Measurements from ENCODE around the gene VAMP1.

VAMP1 gene

GRCh38 chr12:6423267-6424007, 47.0 kb downstream of the VAMP1 start:
- Histone ChIP-seq H4K20me1 (ENCODE audit: control insufficient read depth, insufficient read depth, low read depth, low read length) (no peaks in the 10 kb centered on the region), H3K4me1 (ENCODE audit: control insufficient read depth, low read length) (peaks cover 55% of the 10 kb centered on the region), H3K9me2 (replicated peaks; ENCODE audit: control insufficient read depth, low read length) (no peaks in the 10 kb centered on the region), H3K4me3 (ENCODE audit: low read length) (peak overlapping the region; percentile 60), H3K27me3 (ENCODE audit: control insufficient read depth, low read length) (peaks cover 3% of the 10 kb centered on the region; the same call in 1 of the 2 replicates), H3F3A (ENCODE audit: control insufficient read depth, insufficient read depth) (peaks cover 42% of the 10 kb centered on the region), H3K79me2 (ENCODE audit: control insufficient read depth, low read length) (no peaks in the 10 kb centered on the region), H3K9me3 (ENCODE audit: control insufficient read depth, insufficient read depth, low read length) (no peaks in the 10 kb centered on the region), H3K36me3 (ENCODE audit: control insufficient read depth, low read length) (no peaks in the 10 kb centered on the region), H3K27ac (ENCODE audit: low read depth, low read length) (peak overlapping the region; percentile 98), H3K4me2 (ENCODE audit: low read length) (peak overlapping the region; percentile 90)
- no peak for TF ChIP-seq EZH2phosphoT487 (IDR thresholded peaks at IDR 0.05; ENCODE audit: borderline replicate concordance, low read length)
- TF ChIP-seq CTCF (IDR thresholded peaks at IDR 0.05; ENCODE audit: low read depth, low read length, poor library complexity, severe bottlenecking): peak; percentile 87

GRCh38 chr12:6420364-6420763, 50.1 kb downstream of the VAMP1 start:
- H3K4me1 ChIP-seq (ENCODE audit: control insufficient read depth, low read length): peaks cover 35% of the 10 kb centered on the region
- H3K4me2 ChIP-seq (ENCODE audit: low read length): no peak overlapping the region
- no peaks in the 10 kb centered on the region for H3K36me3 ChIP-seq (ENCODE audit: control insufficient read depth, low read length)
- H3K79me2 ChIP-seq (ENCODE audit: control insufficient read depth, low read length): no peaks in the 10 kb centered on the region
- TF ChIP-seq EZH2phosphoT487 (IDR thresholded peaks at IDR 0.05; ENCODE audit: borderline replicate concordance, low read length) (no peak), CTCF (IDR thresholded peaks at IDR 0.05; ENCODE audit: low read depth, low read length, poor library complexity, severe bottlenecking) (no peak)
- H3K27me3 ChIP-seq (ENCODE audit: control insufficient read depth, low read length): peaks cover 3% of the 10 kb centered on the region
- no peak overlapping the region for H3K4me3 ChIP-seq (ENCODE audit: low read length)
- H4K20me1 ChIP-seq (ENCODE audit: control insufficient read depth, insufficient read depth, low read depth, low read length): no peaks in the 10 kb centered on the region
- peaks cover 12% of the 10 kb centered on the region for H3F3A ChIP-seq (ENCODE audit: control insufficient read depth, insufficient read depth)
- H3K27ac ChIP-seq (ENCODE audit: low read depth, low read length): no peak overlapping the region
- H3K9me2 ChIP-seq (replicated peaks; ENCODE audit: control insufficient read depth, low read length): no peaks in the 10 kb centered on the region
- no peaks in the 10 kb centered on the region for H3K9me3 ChIP-seq (ENCODE audit: control insufficient read depth, insufficient read depth, low read length)

GRCh38 chr12:6418796-6419195, 51.7 kb downstream of the VAMP1 start:
- Histone ChIP-seq H3K4me1 (ENCODE audit: control insufficient read depth, low read length) (peaks cover 19% of the 10 kb centered on the region), H3K27me3 (ENCODE audit: control insufficient read depth, low read length) (peaks cover 3% of the 10 kb centered on the region), H3K36me3 (ENCODE audit: control insufficient read depth, low read length) (no peaks in the 10 kb centered on the region), H3K4me3 (ENCODE audit: low read length) (no peak overlapping the region), H3K79me2 (ENCODE audit: control insufficient read depth, low read length) (no peaks in the 10 kb centered on the region), H4K20me1 (ENCODE audit: control insufficient read depth, insufficient read depth, low read depth, low read length) (no peaks in the 10 kb centered on the region), H3K9me2 (replicated peaks; ENCODE audit: control insufficient read depth, low read length) (no peaks in the 10 kb centered on the region), H3K27ac (ENCODE audit: low read depth, low read length) (no peak overlapping the region), H3K9me3 (ENCODE audit: control insufficient read depth, insufficient read depth, low read length) (no peaks in the 10 kb centered on the region), H3K4me2 (ENCODE audit: low read length) (no peak overlapping the region), H3F3A (ENCODE audit: control insufficient read depth, insufficient read depth) (0 out of 2 replicates have a peak, but pooled peaks cover 2% of the 10 kb centered on the region)
- no peak for TF ChIP-seq CTCF (IDR thresholded peaks at IDR 0.05; ENCODE audit: low read depth, low read length, poor library complexity, severe bottlenecking)
- no peak for TF ChIP-seq EZH2phosphoT487 (IDR thresholded peaks at IDR 0.05; ENCODE audit: borderline replicate concordance, low read length)
